ENCODE data around the gene MGAT4B.

MGAT4B gene

GRCh38 chr5:179776411-179776938 is 30.2 kb downstream of the MGAT4B start:
- in situ Hi-C loops (cut with MboI; ENCODE audit: low sequenced_read_pairs), result no loop called here

- in situ Hi-C loops (cut with MboI; ENCODE audit: low sequenced_read_pairs), result no loop called here
Observed at GRCh38 chr5:179774442-179774841, 32.2 kb downstream of the MGAT4B start.

GRCh38 chr5:179773686-179774040 is 33.0 kb downstream of the MGAT4B start:
- in situ Hi-C loops (cut with MboI; ENCODE audit: low sequenced_read_pairs), result no loop called here

- in situ Hi-C loops (cut with MboI; ENCODE audit: low sequenced_read_pairs), result no loop called here
Observed at GRCh38 chr5:179772351-179772750, 34.3 kb downstream of the MGAT4B start.

- in situ Hi-C loops (cut with MboI; ENCODE audit: low sequenced_read_pairs), result no loop called here
Observed at GRCh38 chr5:179771311-179771895, 35.3 kb downstream of the MGAT4B start.

- in situ Hi-C loops (cut with MboI; ENCODE audit: low sequenced_read_pairs), result no loop called here
Observed at GRCh38 chr5:179769796-179770195, 36.9 kb downstream of the MGAT4B start.

GRCh38 chr5:179769271-179769670 is 37.4 kb downstream of the MGAT4B start:
- in situ Hi-C loops (cut with MboI; ENCODE audit: low sequenced_read_pairs), result no loop called here

- in situ Hi-C loops (cut with MboI; ENCODE audit: low sequenced_read_pairs), result no loop called here
Observed at GRCh38 chr5:179768326-179769085, 38.2 kb downstream of the MGAT4B start.

- in situ Hi-C loops (cut with MboI; ENCODE audit: low sequenced_read_pairs), result no loop called here
Observed at GRCh38 chr5:179767496-179768100, 39.1 kb downstream of the MGAT4B start.

- in situ Hi-C loops (cut with MboI; ENCODE audit: low sequenced_read_pairs), result no loop called here
Observed at GRCh38 chr5:179766726-179767455, 39.8 kb downstream of the MGAT4B start.

- in situ Hi-C loops (cut with MboI; ENCODE audit: low sequenced_read_pairs), result no loop called here
Observed at GRCh38 chr5:179766021-179766725, 40.5 kb downstream of the MGAT4B start.

- in situ Hi-C loops (cut with MboI; ENCODE audit: low sequenced_read_pairs), result no loop called here
Observed at GRCh38 chr5:179765400-179765799, 41.3 kb downstream of the MGAT4B start.

- in situ Hi-C loops (cut with MboI; ENCODE audit: low sequenced_read_pairs), result no loop called here
Observed at GRCh38 chr5:179764056-179764455, 42.6 kb downstream of the MGAT4B start.

GRCh38 chr5:179763215-179763945 is 43.3 kb downstream of the MGAT4B start:
- in situ Hi-C loops (cut with MboI; ENCODE audit: low sequenced_read_pairs), result no loop called here

- in situ Hi-C loops (cut with MboI; ENCODE audit: low sequenced_read_pairs), result no loop called here
Observed at GRCh38 chr5:179762781-179763176, 43.9 kb downstream of the MGAT4B start.

GRCh38 chr5:179762079-179762780 is 44.4 kb downstream of the MGAT4B start:
- in situ Hi-C loops (cut with MboI; ENCODE audit: low sequenced_read_pairs), result no loop called here

GRCh38 chr5:179759581-179760551 is 46.8 kb downstream of the MGAT4B start:
- in situ Hi-C loops (cut with MboI; ENCODE audit: low sequenced_read_pairs), result no loop called here

GRCh38 chr5:179758955-179759354 is 47.7 kb downstream of the MGAT4B start:
- in situ Hi-C loops (cut with MboI; ENCODE audit: low sequenced_read_pairs), result no loop called here

Data from HL-60/S4 (cell line).